ENCODE results near the gene RB1. TPM values are rescaled to one million over a fixed set of nuclear protein-coding genes. Genes with fewer than 3 reads are reported as not detected.

Gene RB1
- polyA plus RNA-seq (2013, experiment 1 of 2), result 20.9 TPM
- polyA plus RNA-seq (2013, experiment 2 of 2), result 21.4 TPM

DNA sequence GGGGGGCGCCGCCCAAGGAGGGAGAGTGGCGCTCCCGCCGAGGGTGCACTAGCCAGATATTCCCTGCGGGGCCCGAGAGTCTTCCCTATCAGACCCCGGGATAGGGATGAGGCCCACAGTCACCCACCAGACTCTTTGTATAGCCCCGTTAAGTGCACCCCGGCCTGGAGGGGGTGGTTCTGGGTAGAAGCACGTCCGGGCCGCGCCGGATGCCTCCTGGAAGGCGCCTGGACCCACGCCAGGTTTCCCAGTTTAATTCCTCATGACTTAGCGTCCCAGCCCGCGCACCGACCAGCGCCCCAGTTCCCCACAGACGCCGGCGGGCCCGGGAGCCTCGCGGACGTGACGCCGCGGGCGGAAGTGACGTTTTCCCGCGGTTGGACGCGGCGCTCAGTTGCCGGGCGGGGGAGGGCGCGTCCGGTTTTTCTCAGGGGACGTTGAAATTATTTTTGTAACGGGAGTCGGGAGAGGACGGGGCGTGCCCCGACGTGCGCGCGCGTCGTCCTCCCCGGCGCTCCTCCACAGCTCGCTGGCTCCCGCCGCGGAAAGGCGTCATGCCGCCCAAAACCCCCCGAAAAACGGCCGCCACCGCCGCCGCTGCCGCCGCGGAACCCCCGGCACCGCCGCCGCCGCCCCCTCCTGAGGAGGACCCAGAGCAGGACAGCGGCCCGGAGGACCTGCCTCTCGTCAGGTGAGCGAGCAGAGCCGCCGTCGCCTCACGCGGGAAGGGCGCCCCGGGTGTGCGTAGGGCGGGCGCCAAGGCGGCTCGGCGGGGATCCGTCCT is at the start of gene RB1:
Gene RB1, plus strand, starts transcription at position 393 of the 784 bp plus-strand sequence. Its CDS starts 162 bp downstream, at position 555.
- Histone ChIP-seq H3K9ac (ENCODE audit: low read depth, low read length) (peak within 1 kb of the TSS; percentile 99), H3K27me3 (ENCODE audit: insufficient read depth, low read length) (no peaks in the 10 kb centered on the region), H3K9me3 (ENCODE audit: insufficient read depth, low read depth, low read length) (no peaks in the 10 kb centered on the region), H3K36me3 (ENCODE audit: insufficient read depth, low read length) (0 out of 2 replicates have a peak, but pooled peaks cover 3% of the 10 kb centered on the region), H3K4me3 (ENCODE audit: low read length) (peak within 1 kb of the TSS; percentile 99), H3K27ac (ENCODE audit: low read depth, low read length) (peak within 1 kb of the TSS; percentile 96), H3K4me1 (ENCODE audit: insufficient read depth, low read length) (peaks cover 5% of the 10 kb centered on the region; the same call in 1 of the 2 replicates)
- WGBS, result under 1% methylated on average over 96 of the region's 96 CpGs

DNA sequence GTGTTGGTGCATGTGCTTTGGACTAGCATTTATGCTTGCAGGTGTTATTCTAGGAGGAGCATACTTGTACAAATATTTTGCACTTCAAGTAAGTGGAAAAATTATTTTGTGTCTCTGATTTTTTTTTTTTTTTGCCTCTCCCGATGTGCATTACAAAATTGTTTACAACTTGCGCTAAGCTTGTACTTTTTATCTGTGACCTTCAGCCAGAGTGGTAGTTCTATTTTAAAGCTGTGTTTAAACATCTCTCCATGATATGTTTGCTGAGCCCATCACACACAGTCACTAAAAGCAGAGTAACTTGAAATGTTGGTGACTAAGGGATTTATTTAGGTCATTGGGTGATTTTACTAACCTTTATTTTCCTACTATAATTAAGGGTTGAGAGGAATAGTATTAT is 49.7 kb upstream of the RB1 start:
- Histone ChIP-seq H3K27me3 (ENCODE audit: insufficient read depth, low read length) (no peaks in the 10 kb centered on the region), H3K27ac (ENCODE audit: low read depth, low read length) (no peak overlapping the region), H3K4me3 (ENCODE audit: low read length) (no peak overlapping the region), H3K4me1 (ENCODE audit: insufficient read depth, low read length) (no peaks in the 10 kb centered on the region), H3K9ac (ENCODE audit: low read depth, low read length) (no peak overlapping the region), H3K9me3 (ENCODE audit: insufficient read depth, low read depth, low read length) (no peaks in the 10 kb centered on the region), H3K36me3 (ENCODE audit: insufficient read depth, low read length) (peaks cover 56% of the 10 kb centered on the region)
- 88% methylated on average over 1 of the region's 2 CpGs for WGBS

DNA sequence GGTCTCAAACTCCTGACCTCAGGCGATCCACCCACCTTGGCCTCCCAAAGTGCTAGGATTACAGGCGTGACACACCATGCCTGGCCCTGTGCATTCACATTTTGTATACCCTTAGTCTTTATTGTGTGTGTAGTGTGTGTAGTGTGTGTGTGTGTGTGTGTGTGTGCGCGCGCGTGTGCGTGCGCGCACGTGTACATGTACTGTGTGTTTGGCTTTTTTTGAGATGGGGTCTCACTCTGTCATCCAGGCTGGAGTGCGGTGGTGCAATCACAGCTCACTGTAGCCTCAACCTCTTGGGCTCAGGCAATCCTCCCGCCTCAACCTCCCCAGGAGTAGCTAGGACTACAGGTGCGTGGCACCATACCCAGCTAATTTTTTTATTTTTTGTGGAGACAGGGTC is 48.5 kb upstream of the RB1 start:
- Histone ChIP-seq H3K36me3 (ENCODE audit: insufficient read depth, low read length) (peaks cover 68% of the 10 kb centered on the region), H3K4me1 (ENCODE audit: insufficient read depth, low read length) (no peaks in the 10 kb centered on the region), H3K27ac (ENCODE audit: low read depth, low read length) (no peak overlapping the region), H3K9ac (ENCODE audit: low read depth, low read length) (no peak overlapping the region), H3K27me3 (ENCODE audit: insufficient read depth, low read length) (no peaks in the 10 kb centered on the region), H3K4me3 (ENCODE audit: low read length) (no peak overlapping the region), H3K9me3 (ENCODE audit: insufficient read depth, low read depth, low read length) (no peaks in the 10 kb centered on the region)
- 88% methylated on average over 13 of the region's 13 CpGs for WGBS

DNA sequence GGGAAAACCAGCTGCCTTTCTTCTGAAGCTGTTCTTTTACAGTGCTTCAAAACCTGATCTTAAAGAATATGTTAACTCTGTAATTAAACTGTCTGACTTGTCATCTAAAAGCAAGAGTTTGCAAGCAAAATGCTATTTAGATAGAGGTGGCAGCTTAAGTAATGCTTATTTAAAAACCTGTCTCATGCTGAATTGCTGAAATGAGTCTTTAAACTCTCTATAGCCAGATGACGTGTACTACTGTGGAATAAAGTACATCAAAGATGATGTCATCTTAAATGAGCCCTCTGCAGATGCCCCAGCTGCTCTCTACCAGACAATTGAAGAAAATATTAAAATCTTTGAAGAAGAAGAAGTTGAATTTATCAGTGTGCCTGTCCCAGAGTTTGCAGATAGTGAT is 47.6 kb upstream of the RB1 start:
- Histone ChIP-seq H3K4me1 (ENCODE audit: insufficient read depth, low read length) (no peaks in the 10 kb centered on the region), H3K27me3 (ENCODE audit: insufficient read depth, low read length) (no peaks in the 10 kb centered on the region), H3K36me3 (ENCODE audit: insufficient read depth, low read length) (peaks cover 75% of the 10 kb centered on the region), H3K27ac (ENCODE audit: low read depth, low read length) (no peak overlapping the region), H3K4me3 (ENCODE audit: low read length) (no peak overlapping the region), H3K9ac (ENCODE audit: low read depth, low read length) (no peak overlapping the region), H3K9me3 (ENCODE audit: insufficient read depth, low read depth, low read length) (no peaks in the 10 kb centered on the region)
- WGBS, result 86% methylated on average over 1 of the region's 1 CpG

DNA sequence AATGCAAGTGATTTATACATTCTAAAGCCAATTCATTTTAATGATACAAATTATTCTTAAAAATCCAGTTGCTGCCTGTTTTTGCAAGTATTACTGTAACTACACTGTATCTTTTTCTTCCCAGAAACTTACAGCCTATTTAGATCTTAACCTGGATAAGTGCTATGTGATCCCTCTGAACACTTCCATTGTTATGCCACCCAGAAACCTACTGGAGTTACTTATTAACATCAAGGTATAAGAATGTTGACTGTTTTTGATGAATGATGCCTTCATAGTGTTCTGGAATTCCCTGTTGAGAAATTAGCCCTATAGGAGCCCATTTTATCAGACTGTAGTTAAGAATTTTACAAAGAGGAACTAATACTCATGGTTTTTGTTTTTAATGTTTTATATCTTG is 45.5 kb upstream of the RB1 start:
- Histone ChIP-seq H3K4me1 (ENCODE audit: insufficient read depth, low read length) (no peaks in the 10 kb centered on the region), H3K9me3 (ENCODE audit: insufficient read depth, low read depth, low read length) (no peaks in the 10 kb centered on the region), H3K4me3 (ENCODE audit: low read length) (no peak overlapping the region), H3K27me3 (ENCODE audit: insufficient read depth, low read length) (no peaks in the 10 kb centered on the region), H3K27ac (ENCODE audit: low read depth, low read length) (no peak overlapping the region), H3K9ac (ENCODE audit: low read depth, low read length) (no peak overlapping the region), H3K36me3 (ENCODE audit: insufficient read depth, low read length) (peaks cover 96% of the 10 kb centered on the region)

DNA sequence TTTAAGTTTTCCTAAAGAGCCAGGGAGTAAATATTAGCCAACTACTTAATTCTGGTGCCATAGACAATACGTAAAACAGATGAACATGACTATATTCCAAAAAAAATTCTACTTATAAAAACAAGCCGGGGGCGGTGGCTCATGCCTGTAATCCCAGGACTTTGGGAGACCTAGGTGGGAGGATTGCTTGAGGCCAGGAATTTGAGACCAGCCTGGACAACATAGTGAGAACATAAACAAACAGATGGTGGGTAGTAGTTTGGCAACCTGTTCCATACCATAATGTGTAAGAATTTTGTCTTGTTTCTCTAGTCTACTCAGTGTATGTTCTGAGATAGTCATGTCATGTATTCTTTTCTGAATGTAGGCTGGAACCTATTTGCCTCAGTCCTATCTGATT is 45.1 kb upstream of the RB1 start:
- H3K4me1 ChIP-seq (ENCODE audit: insufficient read depth, low read length), result no peaks in the 10 kb centered on the region
- H3K27me3 ChIP-seq (ENCODE audit: insufficient read depth, low read length), result no peaks in the 10 kb centered on the region
- no peak overlapping the region for H3K27ac ChIP-seq (ENCODE audit: low read depth, low read length)
- H3K36me3 ChIP-seq (ENCODE audit: insufficient read depth, low read length), result peaks cover 98% of the 10 kb centered on the region
- WGBS, result 92% methylated on average over 3 of the region's 3 CpGs
- H3K9ac ChIP-seq (ENCODE audit: low read depth, low read length), result no peak overlapping the region
- no peak overlapping the region for H3K4me3 ChIP-seq (ENCODE audit: low read length)
- H3K9me3 ChIP-seq (ENCODE audit: insufficient read depth, low read depth, low read length), result no peaks in the 10 kb centered on the region

DNA sequence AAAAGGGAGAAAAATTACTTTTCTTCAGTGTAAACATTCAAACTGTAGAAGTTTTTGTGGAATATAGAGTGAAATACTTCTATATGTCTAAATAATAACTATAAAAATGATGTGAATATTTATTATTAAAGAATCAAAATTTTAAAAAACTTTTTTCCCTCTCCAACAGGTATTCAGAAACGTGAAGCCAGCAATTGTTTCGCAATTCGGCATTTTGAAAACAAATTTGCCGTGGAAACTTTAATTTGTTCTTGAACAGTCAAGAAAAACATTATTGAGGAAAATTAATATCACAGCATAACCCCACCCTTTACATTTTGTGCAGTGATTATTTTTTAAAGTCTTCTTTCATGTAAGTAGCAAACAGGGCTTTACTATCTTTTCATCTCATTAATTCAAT is 42.6 kb upstream of the RB1 start:
- peaks cover 87% of the 10 kb centered on the region for H3K36me3 ChIP-seq (ENCODE audit: insufficient read depth, low read length)
- whole genome bisulfite sequencing, result 94% methylated on average over 4 of the region's 4 CpGs
- no peak overlapping the region for H3K27ac ChIP-seq (ENCODE audit: low read depth, low read length)
- H3K4me1 ChIP-seq (ENCODE audit: insufficient read depth, low read length), result no peaks in the 10 kb centered on the region
- no peak overlapping the region for H3K9ac ChIP-seq (ENCODE audit: low read depth, low read length)
- no peak overlapping the region for H3K4me3 ChIP-seq (ENCODE audit: low read length)
- no peaks in the 10 kb centered on the region for H3K27me3 ChIP-seq (ENCODE audit: insufficient read depth, low read length)
- H3K9me3 ChIP-seq (ENCODE audit: insufficient read depth, low read depth, low read length), result no peaks in the 10 kb centered on the region

DNA sequence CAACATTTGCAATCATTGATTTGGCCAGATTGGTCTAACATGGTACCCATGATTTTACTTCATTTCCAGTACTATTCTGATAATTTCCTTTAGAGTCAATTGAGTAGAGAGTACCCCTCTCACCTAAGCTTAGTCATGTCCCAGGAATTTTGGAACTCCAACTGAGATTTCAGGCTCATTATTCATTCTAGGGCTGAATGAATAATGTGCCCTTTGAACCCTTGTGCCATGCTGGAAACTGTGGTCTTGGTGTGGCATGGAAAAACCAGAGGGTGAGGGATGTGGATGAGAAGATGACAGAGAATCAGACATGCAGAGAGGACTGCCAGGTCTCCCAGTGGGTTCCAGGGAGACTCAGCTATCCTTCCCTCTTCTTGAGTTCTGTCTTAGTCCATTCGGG is 40.4 kb upstream of the RB1 start:
- H3K36me3 ChIP-seq (ENCODE audit: insufficient read depth, low read length), result peaks cover 64% of the 10 kb centered on the region
- H3K4me1 ChIP-seq (ENCODE audit: insufficient read depth, low read length), result peaks cover 4% of the 10 kb centered on the region; the same call in 1 of the 2 replicates
- H3K27ac ChIP-seq (ENCODE audit: low read depth, low read length), result no peak overlapping the region
- no peak overlapping the region for H3K4me3 ChIP-seq (ENCODE audit: low read length)
- H3K9ac ChIP-seq (ENCODE audit: low read depth, low read length), result no peak overlapping the region
- 90% methylated on average over 1 of the region's 1 CpG for WGBS
- no peaks in the 10 kb centered on the region for H3K9me3 ChIP-seq (ENCODE audit: insufficient read depth, low read depth, low read length)
- no peaks in the 10 kb centered on the region for H3K27me3 ChIP-seq (ENCODE audit: insufficient read depth, low read length)

DNA sequence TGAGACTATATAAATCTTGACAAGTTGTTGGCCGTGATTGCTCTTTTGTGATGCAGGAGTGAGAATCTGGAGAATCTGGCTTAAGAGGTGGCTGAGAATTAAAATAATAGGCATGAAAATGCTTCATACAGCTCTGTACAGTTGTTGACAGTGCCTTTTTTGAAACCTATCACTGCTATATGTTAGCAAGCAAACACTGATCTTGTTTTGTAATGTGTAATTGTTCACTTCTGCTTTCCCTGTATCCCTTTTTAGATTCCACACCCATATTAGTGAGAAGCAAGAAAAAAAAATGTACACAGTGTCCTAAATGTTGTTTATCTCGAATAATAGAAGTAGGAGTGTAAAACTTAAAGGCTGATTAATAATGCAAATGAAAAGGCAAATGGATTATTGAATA is 39.5 kb upstream of the RB1 start:
- Histone ChIP-seq H3K27ac (ENCODE audit: low read depth, low read length) (no peak overlapping the region), H3K9me3 (ENCODE audit: insufficient read depth, low read depth, low read length) (no peaks in the 10 kb centered on the region), H3K4me3 (ENCODE audit: low read length) (no peak overlapping the region), H3K4me1 (ENCODE audit: insufficient read depth, low read length) (peaks cover 4% of the 10 kb centered on the region; the same call in 1 of the 2 replicates), H3K9ac (ENCODE audit: low read depth, low read length) (no peak overlapping the region), H3K27me3 (ENCODE audit: insufficient read depth, low read length) (no peaks in the 10 kb centered on the region), H3K36me3 (ENCODE audit: insufficient read depth, low read length) (peaks cover 56% of the 10 kb centered on the region)
- 92% methylated on average over 2 of the region's 2 CpGs for WGBS

DNA sequence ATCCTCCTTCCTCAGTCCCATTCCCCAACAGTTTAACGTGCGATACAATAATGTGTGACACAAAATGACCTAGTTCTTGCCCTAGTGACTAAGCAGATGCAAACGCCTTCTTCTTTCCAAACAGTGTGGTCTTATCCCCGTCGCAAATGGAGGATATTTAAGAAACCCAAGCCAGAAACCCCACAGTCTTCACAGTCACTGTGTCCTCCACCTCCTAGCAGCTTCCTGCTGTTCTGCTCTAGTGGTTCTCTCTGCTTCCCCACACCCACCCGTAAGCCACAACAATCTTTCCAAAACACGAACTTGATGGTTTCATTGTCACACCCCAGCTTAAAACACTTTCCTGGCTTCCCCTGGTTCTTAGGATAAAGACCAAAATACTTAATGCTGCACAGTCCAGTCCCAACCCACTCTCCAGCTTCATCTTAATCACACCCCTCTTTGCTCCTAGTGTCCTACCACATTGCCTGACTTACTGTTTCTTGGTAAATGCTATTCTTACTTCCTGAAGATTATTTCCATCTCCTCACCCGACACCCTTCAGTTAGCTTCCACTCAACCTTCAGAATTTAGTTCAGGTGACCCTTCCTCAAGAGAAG is 38.2 kb upstream of the RB1 start:
- Histone ChIP-seq H3K27me3 (ENCODE audit: insufficient read depth, low read length) (no peaks in the 10 kb centered on the region), H3K9me3 (ENCODE audit: insufficient read depth, low read depth, low read length) (no peaks in the 10 kb centered on the region), H3K4me1 (ENCODE audit: insufficient read depth, low read length) (peaks cover 4% of the 10 kb centered on the region; the same call in 1 of the 2 replicates), H3K9ac (ENCODE audit: low read depth, low read length) (no peak overlapping the region), H3K4me3 (ENCODE audit: low read length) (no peak overlapping the region), H3K36me3 (ENCODE audit: insufficient read depth, low read length) (peaks cover 45% of the 10 kb centered on the region), H3K27ac (ENCODE audit: low read depth, low read length) (no peak overlapping the region)
- WGBS, result 92% methylated on average over 8 of the region's 8 CpGs

DNA sequence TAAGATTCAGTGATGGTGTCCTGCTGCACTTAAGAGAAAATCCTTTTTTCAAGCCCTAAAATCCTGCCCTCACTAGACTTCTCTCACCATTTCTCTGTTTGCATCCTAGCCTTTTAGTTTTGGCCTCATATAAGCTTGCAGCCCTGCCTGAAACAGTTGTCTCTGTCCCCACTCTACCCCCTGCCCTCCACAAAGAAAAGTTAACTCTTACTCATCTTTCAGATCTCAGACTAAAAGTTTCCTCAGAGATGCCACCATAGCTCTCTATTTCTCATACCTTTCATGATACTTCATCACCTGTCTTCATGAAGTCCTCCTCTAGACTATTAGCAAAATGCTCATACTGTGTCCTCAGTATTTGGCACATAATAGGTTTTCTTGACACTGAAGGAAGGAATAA is 37.4 kb upstream of the RB1 start:
- H3K36me3 ChIP-seq (ENCODE audit: insufficient read depth, low read length), result peaks cover 37% of the 10 kb centered on the region
- H3K4me3 ChIP-seq (ENCODE audit: low read length), result no peak overlapping the region
- peaks cover 4% of the 10 kb centered on the region; the same call in 1 of the 2 replicates for H3K4me1 ChIP-seq (ENCODE audit: insufficient read depth, low read length)
- H3K9ac ChIP-seq (ENCODE audit: low read depth, low read length), result no peak overlapping the region
- H3K27me3 ChIP-seq (ENCODE audit: insufficient read depth, low read length), result no peaks in the 10 kb centered on the region
- no peaks in the 10 kb centered on the region for H3K9me3 ChIP-seq (ENCODE audit: insufficient read depth, low read depth, low read length)
- no peak overlapping the region for H3K27ac ChIP-seq (ENCODE audit: low read depth, low read length)

Data from HUES64 (cell line).